ENCODE results near the gene CIRBP. TPM values are rescaled to one million over a fixed set of nuclear protein-coding genes. Genes with fewer than 3 reads are reported as not detected.

Gene CIRBP
- total and polyA plus RNA-seq, 9 of the 15 experiments (the other 6 are each of a cell fraction or from before 2014, with no cell fraction given), result 20.5 to 327 (median 176) TPM

- TF ChIP-seq KLF13 (tag; IDR thresholded peaks at IDR 0.05; ENCODE audit: borderline replicate concordance, low read depth), result no peak
- peak in 1 of 2 experiments; percentile 65; a peak in 3 of 4 replicates for TF ChIP-seq MAZ (CRISPR knock-in tag; conservative IDR thresholded peaks at IDR 0.05 in 1 of 2, IDR thresholded peaks at IDR 0.05 in 1 of 2)
- TF ChIP-seq THRB (CRISPR knock-in tag; conservative IDR thresholded peaks at IDR 0.05), result no peak
Observed at GRCh38 chr19:1253514-1254080, 15.5 kb upstream of the CIRBP start (continued).

GRCh38 chr19:1254081-1254527 is 15.0 kb upstream of the CIRBP start:
- peaks cover 32 to 96% of the 10 kb centered on the region in 2 experiments for H3K4me1 ChIP-seq (replicated peaks in 1 of 2; ENCODE audit: control insufficient read depth in 2 of 2, insufficient read depth in 2 of 2, low read length in 2 of 2)
- WGBS (ENCODE audit: insufficient coverage, low coverage, missing lambda C conversion rate), result 90% methylated on average over 27 of the region's 37 CpGs
- no peak overlapping the region for H3K4me3 ChIP-seq
- no peaks in the 10 kb centered on the region for H3K9me3 ChIP-seq (replicated peaks; ENCODE audit: control insufficient read depth, insufficient read depth, low read depth, low read length)
- POLR2A ChIA-PET, result interaction anchor here (1.8 to 7.8 kb wide), 2 partner anchors 12 to 15 kb away, joined by 11 to 88 read pairs; partner anchors contain the start of gene CIRBP
- H3K4me2 ChIP-seq (ENCODE audit: insufficient read depth, low read length), result no peak overlapping the region
- peak overlapping the region; percentile 82; the same call in 2 of the 3 replicates for H3K27ac ChIP-seq (ENCODE audit: extremely low read depth, low read depth, low read length)
- H3K79me2 ChIP-seq (ENCODE audit: control insufficient read depth, insufficient read depth, low read length), result peaks cover 73% of the 10 kb centered on the region
- BruUV-seq (replicated peaks), result no TSS peak
- FAIRE-seq, result no peak
- H3K27me3 ChIP-seq (ENCODE audit: control insufficient read depth in 2 of 2, insufficient read depth in 2 of 2, low read length in 2 of 2), result no peaks in the 10 kb centered on the region
- H2AFZ ChIP-seq (ENCODE audit: low read depth, low read length), result no peak overlapping the region
- no peak for DNase-seq (ENCODE audit: extremely low read depth in 1 of 4, low spot score in 3 of 4)
- H3K9me1 ChIP-seq (ENCODE audit: control insufficient read depth, insufficient read depth, low read length), result no peaks in the 10 kb centered on the region
- CTCF ChIA-PET (ENCODE audit: low intra/inter-chr PET ratio), result no interaction called here
- in situ Hi-C loops (cut with MboI) (no loop called here), intact Hi-C loops (cut with micrococcal nuclease) (no loop called here)
- H3K9ac ChIP-seq (ENCODE audit: insufficient read depth in 1 of 2, low read depth in 2 of 2, low read length in 2 of 2), result peak overlapping the region in 1 of 2 experiments; percentile 96; a peak in 2 of 4 replicates
- H4K20me1 ChIP-seq (replicated peaks; ENCODE audit: control insufficient read depth, insufficient read depth, low read length), result 0 out of 2 replicates have a peak, but pooled peaks cover 7% of the 10 kb centered on the region
- no peak for ATAC-seq
- peaks cover 70% of the 10 kb centered on the region; the same call in 2 of the 3 replicates for H3K36me3 ChIP-seq (ENCODE audit: control insufficient read depth, insufficient read depth, low read length)
- TF ChIP-seq POLR2G (IDR thresholded peaks at IDR 0.05; ENCODE audit: low read depth, low read length) (peak; percentile 45; the same call in 1 of the 2 replicates), SIN3B (IDR thresholded peaks at IDR 0.05; ENCODE audit: low read depth) (no peak), ZNF23 (CRISPR knock-in tag; IDR thresholded peaks at IDR 0.05) (no peak), RBM22 (IDR thresholded peaks at IDR 0.05; ENCODE audit: low read depth, low read length, poor library complexity, severe bottlenecking) (peak; percentile 43), KLF13 (tag; IDR thresholded peaks at IDR 0.05; ENCODE audit: borderline replicate concordance, low read depth) (no peak), ZBTB33 (CRISPR knock-in tag; IDR thresholded peaks at IDR 0.05) (peak; percentile 95), FIP1L1 (IDR thresholded peaks at IDR 0.05; ENCODE audit: low read depth, low read length, poor library complexity, severe bottlenecking) (peak; percentile 8), ZFP36 (IDR thresholded peaks at IDR 0.05; ENCODE audit: low read depth, low read length, partially characterized antibody) (no peak), GABPB1 (CRISPR knock-in tag; IDR thresholded peaks at IDR 0.05) (peak; percentile 3; the same call in 1 of the 2 replicates), KAT7 (CRISPR knock-in tag; IDR thresholded peaks at IDR 0.05; ENCODE audit: borderline replicate concordance) (no peak), TGIF2 (CRISPR knock-in tag; IDR thresholded peaks at IDR 0.05) (no peak; the same call in 1 of the 2 replicates), ELK1 (CRISPR knock-in tag; IDR thresholded peaks at IDR 0.05) (no peak)

Data from K562 (cell line).